ENCODE data around the gene LPP.

Gene LPP

GRCh38 chr3:188209034-188209433, 55.1 kb downstream of the LPP start:
- H3K4me1 ChIP-seq (ENCODE audit: control insufficient read depth, insufficient read depth, low read length) = peaks cover 37% of the 10 kb centered on the region
- H3K27ac ChIP-seq (ENCODE audit: low read depth, low read length) = no peak overlapping the region
- no peaks in the 10 kb centered on the region for H3K9me3 ChIP-seq (ENCODE audit: control insufficient read depth, insufficient read depth, low read depth, low read length)
- H3K4me3 ChIP-seq (ENCODE audit: low read depth, low read length) = no peak overlapping the region
- H3K36me3 ChIP-seq (ENCODE audit: control insufficient read depth, insufficient read depth, low read length) = no peaks in the 10 kb centered on the region
- H3K27me3 ChIP-seq (ENCODE audit: control insufficient read depth, insufficient read depth, low read length) = no peaks in the 10 kb centered on the region
- no peak overlapping the region for H3K9ac ChIP-seq (ENCODE audit: low read length)

- H3K4me1 ChIP-seq (ENCODE audit: control insufficient read depth, insufficient read depth, low read length) = peaks cover 37% of the 10 kb centered on the region
- no peaks in the 10 kb centered on the region for H3K27me3 ChIP-seq (ENCODE audit: control insufficient read depth, insufficient read depth, low read length)
- no peak overlapping the region for H3K9ac ChIP-seq (ENCODE audit: low read length)
- H3K4me3 ChIP-seq (ENCODE audit: low read depth, low read length) = no peak overlapping the region
- H3K36me3 ChIP-seq (ENCODE audit: control insufficient read depth, insufficient read depth, low read length) = no peaks in the 10 kb centered on the region
- H3K9me3 ChIP-seq (ENCODE audit: control insufficient read depth, insufficient read depth, low read depth, low read length) = no peaks in the 10 kb centered on the region
- no peak overlapping the region for H3K27ac ChIP-seq (ENCODE audit: low read depth, low read length)
Measured at GRCh38 chr3:188209740-188210139, 55.8 kb downstream of the LPP start.

GRCh38 chr3:188211476-188211875, 57.5 kb downstream of the LPP start:
- Histone ChIP-seq H3K27me3 (ENCODE audit: control insufficient read depth, insufficient read depth, low read length) (no peaks in the 10 kb centered on the region), H3K36me3 (ENCODE audit: control insufficient read depth, insufficient read depth, low read length) (no peaks in the 10 kb centered on the region), H3K9ac (ENCODE audit: low read length) (no peak overlapping the region), H3K4me3 (ENCODE audit: low read depth, low read length) (no peak overlapping the region), H3K27ac (ENCODE audit: low read depth, low read length) (no peak overlapping the region; the same call in 1 of the 2 replicates), H3K9me3 (ENCODE audit: control insufficient read depth, insufficient read depth, low read depth, low read length) (no peaks in the 10 kb centered on the region), H3K4me1 (ENCODE audit: control insufficient read depth, insufficient read depth, low read length) (peaks cover 37% of the 10 kb centered on the region)

GRCh38 chr3:188212308-188212969, 58.5 kb downstream of the LPP start:
- Histone ChIP-seq H3K9ac (ENCODE audit: low read length) (peak overlapping the region; percentile 92), H3K4me1 (ENCODE audit: control insufficient read depth, insufficient read depth, low read length) (peaks cover 44% of the 10 kb centered on the region), H3K27ac (ENCODE audit: low read depth, low read length) (peak overlapping the region; percentile 77; the same call in 1 of the 2 replicates), H3K9me3 (ENCODE audit: control insufficient read depth, insufficient read depth, low read depth, low read length) (no peaks in the 10 kb centered on the region), H3K4me3 (ENCODE audit: low read depth, low read length) (peak overlapping the region; percentile 48), H3K27me3 (ENCODE audit: control insufficient read depth, insufficient read depth, low read length) (no peaks in the 10 kb centered on the region), H3K36me3 (ENCODE audit: control insufficient read depth, insufficient read depth, low read length) (no peaks in the 10 kb centered on the region)

DNA sequence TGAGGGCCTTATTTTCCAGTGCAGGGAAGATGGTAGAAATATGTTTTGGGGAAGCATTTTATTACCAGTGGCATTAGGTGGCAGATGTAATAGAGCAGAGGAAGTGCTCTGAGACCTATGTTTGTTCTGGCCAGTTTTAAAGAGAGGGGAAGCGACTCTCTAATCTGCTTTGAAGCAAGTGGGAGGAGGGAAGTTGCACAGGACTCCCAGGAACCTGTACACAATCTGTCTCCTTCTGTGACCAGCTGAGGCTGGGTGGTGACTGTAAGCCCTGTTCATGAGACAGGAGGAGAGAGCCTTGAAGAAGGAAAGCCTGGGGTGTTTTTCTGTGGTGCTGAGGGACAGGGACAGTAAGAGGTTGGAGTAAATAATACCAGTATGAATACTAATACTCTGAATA, 60.5 kb downstream of the LPP start:
- Histone ChIP-seq H3K4me1 (ENCODE audit: control insufficient read depth, insufficient read depth, low read length) (peaks cover 39% of the 10 kb centered on the region), H3K27ac (ENCODE audit: low read depth, low read length) (no peak overlapping the region), H3K36me3 (ENCODE audit: control insufficient read depth, insufficient read depth, low read length) (no peaks in the 10 kb centered on the region), H3K9me3 (ENCODE audit: control insufficient read depth, insufficient read depth, low read depth, low read length) (no peaks in the 10 kb centered on the region), H3K27me3 (ENCODE audit: control insufficient read depth, insufficient read depth, low read length) (no peaks in the 10 kb centered on the region), H3K9ac (ENCODE audit: low read length) (no peak overlapping the region), H3K4me3 (ENCODE audit: low read depth, low read length) (no peak overlapping the region)

DNA sequence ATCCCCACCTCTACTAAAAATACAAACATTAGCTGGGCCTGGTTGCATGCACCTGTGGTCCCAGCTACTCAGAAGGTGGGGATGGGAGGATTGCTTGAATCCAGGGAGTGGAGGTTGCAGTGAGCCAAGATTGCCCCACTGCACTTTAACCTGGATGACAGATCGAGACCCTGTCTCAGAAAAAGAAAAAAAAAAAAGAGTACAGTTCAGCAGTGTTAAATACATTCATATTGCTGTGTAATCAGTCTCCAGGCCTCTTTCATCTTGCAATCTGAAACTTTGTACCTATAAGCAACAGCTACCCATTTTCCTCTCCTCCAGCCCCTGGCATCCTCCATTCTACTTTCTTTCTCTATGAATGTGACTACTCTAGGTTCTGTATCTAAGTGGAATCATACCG, 61.2 kb downstream of the LPP start:
- Histone ChIP-seq H3K27ac (ENCODE audit: low read depth, low read length) (no peak overlapping the region), H3K27me3 (ENCODE audit: control insufficient read depth, insufficient read depth, low read length) (no peaks in the 10 kb centered on the region), H3K9ac (ENCODE audit: low read length) (no peak overlapping the region), H3K4me1 (ENCODE audit: control insufficient read depth, insufficient read depth, low read length) (peaks cover 39% of the 10 kb centered on the region), H3K36me3 (ENCODE audit: control insufficient read depth, insufficient read depth, low read length) (no peaks in the 10 kb centered on the region), H3K4me3 (ENCODE audit: low read depth, low read length) (no peak overlapping the region), H3K9me3 (ENCODE audit: control insufficient read depth, insufficient read depth, low read depth, low read length) (no peaks in the 10 kb centered on the region)

DNA sequence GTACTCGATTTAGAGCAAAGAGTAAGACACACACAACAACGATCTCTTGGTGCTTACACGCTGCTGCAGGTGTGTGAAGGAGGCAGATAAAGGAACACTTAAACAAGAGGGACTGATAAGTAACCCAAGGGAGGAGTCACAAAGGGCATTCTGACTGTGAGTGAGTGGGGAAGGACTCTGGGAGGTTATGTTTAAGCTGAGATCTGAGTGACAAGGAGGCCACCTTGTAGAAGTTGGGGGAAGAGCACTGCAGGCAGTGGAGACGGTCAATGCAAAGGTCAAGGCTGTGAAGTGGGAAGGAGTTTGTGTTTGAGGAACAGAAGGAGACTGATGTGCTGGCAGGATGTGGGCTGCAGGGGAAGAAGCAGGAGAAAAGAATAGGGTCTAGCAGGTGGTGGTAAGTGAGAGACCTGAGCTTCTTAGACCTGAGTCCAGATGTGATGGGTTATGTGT, 63.1 kb downstream of the LPP start:
- no peak overlapping the region for H3K4me3 ChIP-seq (ENCODE audit: low read depth, low read length)
- no peak overlapping the region for H3K27ac ChIP-seq (ENCODE audit: low read depth, low read length)
- peaks cover 4% of the 10 kb centered on the region; the same call in 1 of the 2 replicates for H3K36me3 ChIP-seq (ENCODE audit: control insufficient read depth, insufficient read depth, low read length)
- peaks cover 35% of the 10 kb centered on the region for H3K4me1 ChIP-seq (ENCODE audit: control insufficient read depth, insufficient read depth, low read length)
- H3K9ac ChIP-seq (ENCODE audit: low read length) = no peak overlapping the region
- H3K9me3 ChIP-seq (ENCODE audit: control insufficient read depth, insufficient read depth, low read depth, low read length) = no peaks in the 10 kb centered on the region
- H3K27me3 ChIP-seq (ENCODE audit: control insufficient read depth, insufficient read depth, low read length) = no peaks in the 10 kb centered on the region

DNA sequence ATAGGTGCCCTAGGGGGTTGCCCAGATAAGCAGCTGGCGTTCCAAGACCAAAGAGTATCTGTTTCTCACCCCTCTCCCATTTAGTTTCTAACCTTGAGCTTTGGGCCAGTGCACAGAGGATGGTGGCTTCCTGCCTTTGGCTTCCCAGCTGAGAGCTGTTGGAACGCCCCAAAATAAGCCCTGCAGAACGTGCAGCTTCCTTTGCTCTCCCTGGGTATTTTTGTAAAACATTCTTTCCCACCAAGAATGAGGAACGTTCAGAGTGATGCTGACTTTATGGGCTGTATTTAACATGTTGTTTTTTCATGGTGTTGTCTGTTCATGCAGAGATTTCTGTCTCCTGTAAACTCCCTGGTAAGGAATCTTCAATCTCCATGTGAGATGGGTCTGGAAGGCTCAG, 63.8 kb downstream of the LPP start:
- Histone ChIP-seq H3K9ac (ENCODE audit: low read length) (no peak overlapping the region), H3K4me1 (ENCODE audit: control insufficient read depth, insufficient read depth, low read length) (peaks cover 29% of the 10 kb centered on the region), H3K27me3 (ENCODE audit: control insufficient read depth, insufficient read depth, low read length) (no peaks in the 10 kb centered on the region), H3K27ac (ENCODE audit: low read depth, low read length) (no peak overlapping the region), H3K9me3 (ENCODE audit: control insufficient read depth, insufficient read depth, low read depth, low read length) (no peaks in the 10 kb centered on the region), H3K4me3 (ENCODE audit: low read depth, low read length) (no peak overlapping the region), H3K36me3 (ENCODE audit: control insufficient read depth, insufficient read depth, low read length) (peaks cover 4% of the 10 kb centered on the region; the same call in 1 of the 2 replicates)

DNA sequence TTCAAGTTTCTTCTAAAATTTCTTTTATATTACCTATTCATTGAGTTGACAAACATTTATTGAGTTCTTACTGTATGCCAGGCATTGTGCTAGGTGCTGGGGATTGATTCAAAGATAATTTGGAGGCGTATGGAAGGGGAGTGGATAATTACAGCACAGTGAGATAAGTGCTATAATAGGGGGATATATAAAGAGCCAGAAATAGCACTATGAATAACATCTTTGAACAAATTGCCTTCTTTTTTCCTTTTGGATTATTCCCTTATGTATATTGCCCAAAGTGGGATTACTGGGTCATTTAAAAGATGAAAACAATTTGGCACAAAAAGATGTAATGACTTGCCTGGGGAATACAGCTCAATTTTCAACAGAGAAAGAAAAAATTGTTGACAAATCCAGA, 64.6 kb downstream of the LPP start:
- Histone ChIP-seq H3K36me3 (ENCODE audit: control insufficient read depth, insufficient read depth, low read length) (peaks cover 4% of the 10 kb centered on the region; the same call in 1 of the 2 replicates), H3K27ac (ENCODE audit: low read depth, low read length) (no peak overlapping the region), H3K27me3 (ENCODE audit: control insufficient read depth, insufficient read depth, low read length) (no peaks in the 10 kb centered on the region), H3K4me3 (ENCODE audit: low read depth, low read length) (no peak overlapping the region), H3K9ac (ENCODE audit: low read length) (no peak overlapping the region), H3K9me3 (ENCODE audit: control insufficient read depth, insufficient read depth, low read depth, low read length) (no peaks in the 10 kb centered on the region), H3K4me1 (ENCODE audit: control insufficient read depth, insufficient read depth, low read length) (peaks cover 21% of the 10 kb centered on the region)

DNA sequence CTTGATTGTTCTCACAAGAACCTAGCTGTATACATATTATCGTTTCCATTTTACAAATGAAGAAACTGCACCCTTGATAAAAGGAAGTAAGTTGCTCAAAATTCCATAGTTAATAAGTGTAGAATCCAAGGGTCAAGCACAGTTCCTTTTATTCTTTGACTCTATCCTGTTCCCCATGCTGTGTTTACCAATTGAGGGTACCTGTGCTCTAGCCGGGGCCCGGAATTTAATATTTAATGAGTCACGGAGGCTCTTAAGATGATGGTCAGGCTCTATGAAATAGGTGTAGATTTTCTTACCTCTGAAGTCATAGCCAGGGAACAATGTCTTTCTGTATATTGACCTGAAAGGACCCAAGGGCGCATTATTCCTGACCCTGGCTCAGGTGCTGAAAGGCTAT, 65.2 kb downstream of the LPP start:
- Histone ChIP-seq H3K27ac (ENCODE audit: low read depth, low read length) (no peak overlapping the region), H3K36me3 (ENCODE audit: control insufficient read depth, insufficient read depth, low read length) (peaks cover 4% of the 10 kb centered on the region; the same call in 1 of the 2 replicates), H3K9ac (ENCODE audit: low read length) (no peak overlapping the region), H3K4me1 (ENCODE audit: control insufficient read depth, insufficient read depth, low read length) (peaks cover 24% of the 10 kb centered on the region), H3K9me3 (ENCODE audit: control insufficient read depth, insufficient read depth, low read depth, low read length) (no peaks in the 10 kb centered on the region), H3K4me3 (ENCODE audit: low read depth, low read length) (no peak overlapping the region), H3K27me3 (ENCODE audit: control insufficient read depth, insufficient read depth, low read length) (no peaks in the 10 kb centered on the region)

DNA sequence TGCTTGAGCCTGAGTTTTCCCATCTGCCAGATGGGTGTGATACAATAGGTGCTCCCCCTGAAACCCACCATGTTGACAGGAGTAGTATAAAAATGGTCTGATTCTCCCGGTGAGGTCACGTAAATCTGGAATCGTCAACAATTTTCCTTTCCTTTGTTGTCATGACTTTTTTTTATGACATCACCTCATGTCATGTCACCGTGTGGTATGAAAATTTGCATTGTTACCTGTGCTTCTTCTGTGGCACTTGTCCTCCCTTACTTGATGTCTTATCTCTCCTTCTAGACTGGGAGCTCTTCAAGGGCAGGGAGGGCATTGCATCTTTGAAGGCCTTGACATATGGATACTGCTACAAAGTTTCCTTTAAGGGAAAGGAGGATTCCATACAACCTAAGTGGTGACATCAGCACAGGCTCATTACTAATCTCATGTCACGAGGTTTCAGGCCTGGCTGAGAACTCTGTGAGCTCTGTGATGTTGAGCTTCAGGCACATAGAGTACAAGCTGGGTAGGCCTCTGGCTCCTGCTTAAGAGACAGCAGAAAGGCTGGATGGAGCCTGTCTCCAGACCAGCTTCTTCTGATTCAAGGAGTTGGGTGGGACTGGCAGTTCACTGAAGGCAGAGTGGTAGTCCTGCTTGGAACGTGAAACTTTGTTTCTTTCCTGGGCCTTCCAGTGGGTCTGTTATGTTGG, 66.3 kb downstream of the LPP start:
- H3K4me3 ChIP-seq (ENCODE audit: low read depth, low read length) = no peak overlapping the region
- H3K27ac ChIP-seq (ENCODE audit: low read depth, low read length) = no peak overlapping the region
- peaks cover 7% of the 10 kb centered on the region; the same call in 1 of the 2 replicates for H3K36me3 ChIP-seq (ENCODE audit: control insufficient read depth, insufficient read depth, low read length)
- H3K27me3 ChIP-seq (ENCODE audit: control insufficient read depth, insufficient read depth, low read length) = no peaks in the 10 kb centered on the region
- H3K9ac ChIP-seq (ENCODE audit: low read length) = no peak overlapping the region
- no peaks in the 10 kb centered on the region for H3K9me3 ChIP-seq (ENCODE audit: control insufficient read depth, insufficient read depth, low read depth, low read length)
- peaks cover 24% of the 10 kb centered on the region for H3K4me1 ChIP-seq (ENCODE audit: control insufficient read depth, insufficient read depth, low read length)
